T1000 (cell line): Measurements from ENCODE around the gene CD58.
A peak's percentile ranks its signal among the peaks of the same experiment; 100 is the strongest.
"Not testable (repeated sequence)": the region's sequence is repeated elsewhere in the genome, so short reads cannot be mapped to it uniquely, and the experiment has no call there.

Experiments
- DNase-seq: peaks from one replicate; lab custom pipeline; 2025; ENCODE audit warnings: mixed read lengths; lab: John Stamatoyannopoulos, UW

The CD58 gene

GRCh38 chr1:116591951-116592605 lies 21.3 kb upstream of the CD58 start:
- DNase-seq: not testable (repeated sequence)

- DNase-seq: not testable (repeated sequence)
These were observed 20.5 kb upstream of the CD58 start for GRCh38 chr1:116591006-116591950.

- DNase-seq: not testable (repeated sequence)
These were observed 19.7 kb upstream of the CD58 start for GRCh38 chr1:116590359-116591005.

GRCh38 chr1:116589101-116589735 lies 18.4 kb upstream of the CD58 start:
- DNase-seq: peak; percentile 63

- no peak for DNase-seq
These were observed 16.8 kb upstream of the CD58 start for GRCh38 chr1:116587501-116588227.

GRCh38 chr1:116586741-116587143 lies 15.9 kb upstream of the CD58 start:
- DNase-seq: no peak

- DNase-seq: no peak
These were observed 15.1 kb upstream of the CD58 start for GRCh38 chr1:116585886-116586285.

- DNase-seq: no peak
These were observed 10.6 kb upstream of the CD58 start for GRCh38 chr1:116581323-116581885.

GRCh38 chr1:116580446-116581322 lies 9.9 kb upstream of the CD58 start:
- DNase-seq: no peak

- no peak for DNase-seq
These were observed 8.5 kb upstream of the CD58 start for GRCh38 chr1:116579259-116579875.

GRCh38 chr1:116578581-116578980 lies 7.8 kb upstream of the CD58 start:
- no peak for DNase-seq

- DNase-seq: no peak
These were observed 7.0 kb upstream of the CD58 start for GRCh38 chr1:116577759-116578314.

GRCh38 chr1:116574581-116575291 lies 3.9 kb upstream of the CD58 start:
- peak; percentile 23 for DNase-seq

- no peak for DNase-seq
These were observed 2.7 kb upstream of the CD58 start for GRCh38 chr1:116573431-116574095.

GRCh38 chr1:116572771-116573430 lies 2.1 kb upstream of the CD58 start:
- no peak for DNase-seq

- DNase-seq: no peak
These were observed 1.3 kb upstream of the CD58 start for GRCh38 chr1:116572099-116572498.

- no peak for DNase-seq
These were observed 541 bp upstream of the CD58 start for GRCh38 chr1:116571215-116571919.
